AG10803 (cell line): ENCODE measurements around the gene ZFHX3.

Source experiments
- DNase-seq: peaks from one replicate; pipeline ENCODE4 v3.0.0; 2010; ENCODE audit warnings: low read depth
- H3K4me3 ChIP-seq: 2 replicates; pipeline ENCODE4 v1.5.1; 2011; ENCODE audit warnings: mild to moderate bottlenecking, low read length, control low read depth
- TF ChIP-seq, protein P1 (sequence below): conservative IDR thresholded peaks from 2 replicates; pipeline ENCODE4 v1.5.1; 2011; ENCODE audit warnings: mild to moderate bottlenecking, low read length, control low read depth, inconsistent platforms

ZFHX3 gene

GRCh38 chr16:73057291-73058210 lies 9.6 kb upstream of the ZFHX3 start:
- TF ChIP-seq, protein P1, sequence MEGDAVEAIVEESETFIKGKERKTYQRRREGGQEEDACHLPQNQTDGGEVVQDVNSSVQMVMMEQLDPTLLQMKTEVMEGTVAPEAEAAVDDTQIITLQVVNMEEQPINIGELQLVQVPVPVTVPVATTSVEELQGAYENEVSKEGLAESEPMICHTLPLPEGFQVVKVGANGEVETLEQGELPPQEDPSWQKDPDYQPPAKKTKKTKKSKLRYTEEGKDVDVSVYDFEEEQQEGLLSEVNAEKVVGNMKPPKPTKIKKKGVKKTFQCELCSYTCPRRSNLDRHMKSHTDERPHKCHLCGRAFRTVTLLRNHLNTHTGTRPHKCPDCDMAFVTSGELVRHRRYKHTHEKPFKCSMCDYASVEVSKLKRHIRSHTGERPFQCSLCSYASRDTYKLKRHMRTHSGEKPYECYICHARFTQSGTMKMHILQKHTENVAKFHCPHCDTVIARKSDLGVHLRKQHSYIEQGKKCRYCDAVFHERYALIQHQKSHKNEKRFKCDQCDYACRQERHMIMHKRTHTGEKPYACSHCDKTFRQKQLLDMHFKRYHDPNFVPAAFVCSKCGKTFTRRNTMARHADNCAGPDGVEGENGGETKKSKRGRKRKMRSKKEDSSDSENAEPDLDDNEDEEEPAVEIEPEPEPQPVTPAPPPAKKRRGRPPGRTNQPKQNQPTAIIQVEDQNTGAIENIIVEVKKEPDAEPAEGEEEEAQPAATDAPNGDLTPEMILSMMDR: peak; percentile 16; the same call in 1 of the 2 replicates
- DNase-seq: no peak

GRCh38 chr16:73056921-73057290 lies 9.0 kb upstream of the ZFHX3 start:
- H3K4me3 ChIP-seq: peak overlapping the region; percentile 65
- DNase-seq: no peak
- TF ChIP-seq, protein P1: no peak

More at GRCh38 chr16:73057291-73058210, 9.6 kb upstream of the ZFHX3 start:
- H3K4me3 ChIP-seq: peak overlapping the region; percentile 65

DNA sequence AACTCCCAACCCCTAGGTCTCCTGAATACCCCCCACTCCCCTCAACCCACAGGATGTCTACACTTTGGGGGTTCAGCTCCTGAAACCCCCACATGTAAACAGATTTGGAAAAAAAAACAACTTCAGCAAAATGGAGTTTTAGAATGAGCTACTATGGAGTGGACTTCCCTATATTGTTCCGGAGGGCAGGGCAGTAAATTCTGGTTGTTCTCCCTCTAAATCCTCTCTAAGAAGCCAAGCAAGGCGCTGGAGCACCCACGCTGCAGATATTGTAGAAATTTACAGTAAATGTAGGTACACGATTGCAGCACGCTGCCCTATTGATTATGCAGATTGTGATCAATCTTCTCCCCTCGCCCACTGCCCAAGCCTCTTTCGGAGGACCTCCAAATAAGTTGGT lies 8.5 kb upstream of the ZFHX3 start:
- no peak for DNase-seq
- peak overlapping the region; percentile 65 for H3K4me3 ChIP-seq
- TF ChIP-seq, protein P1: no peak

DNA sequence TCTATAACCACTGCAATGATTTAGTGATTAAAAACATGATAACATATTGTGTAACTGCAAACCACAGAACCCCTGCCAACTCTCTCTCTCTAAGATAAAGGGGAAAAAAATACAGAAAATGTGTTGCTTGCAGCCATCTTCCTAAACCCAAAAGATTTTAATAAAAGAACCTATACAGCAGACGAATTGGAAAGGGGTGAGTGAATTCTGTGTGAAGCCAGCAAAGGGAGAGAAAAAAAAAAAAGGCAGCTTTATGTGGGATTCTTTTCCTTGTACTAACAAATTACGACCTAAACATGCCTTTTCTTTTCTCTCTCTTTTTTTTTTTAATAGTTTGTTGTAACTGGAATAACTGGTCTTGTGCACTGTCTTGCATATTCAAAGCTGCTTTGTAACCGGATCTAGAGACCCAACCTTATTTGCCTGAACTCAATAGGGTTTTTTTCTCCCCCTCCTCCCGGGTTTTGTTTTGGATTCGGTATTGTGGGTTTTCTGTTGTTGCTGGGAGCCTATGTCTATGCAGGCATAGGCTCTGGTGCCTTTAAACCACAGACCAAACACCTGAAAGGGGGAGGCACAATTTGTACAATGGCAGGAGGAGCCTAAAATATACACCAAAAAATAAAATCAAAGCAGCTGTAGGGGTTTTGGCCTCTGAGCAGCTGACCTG lies 7.0 kb upstream of the ZFHX3 start:
- DNase-seq: peak; percentile 69
- TF ChIP-seq, protein P1: no peak
- H3K4me3 ChIP-seq: no peak overlapping the region

DNA sequence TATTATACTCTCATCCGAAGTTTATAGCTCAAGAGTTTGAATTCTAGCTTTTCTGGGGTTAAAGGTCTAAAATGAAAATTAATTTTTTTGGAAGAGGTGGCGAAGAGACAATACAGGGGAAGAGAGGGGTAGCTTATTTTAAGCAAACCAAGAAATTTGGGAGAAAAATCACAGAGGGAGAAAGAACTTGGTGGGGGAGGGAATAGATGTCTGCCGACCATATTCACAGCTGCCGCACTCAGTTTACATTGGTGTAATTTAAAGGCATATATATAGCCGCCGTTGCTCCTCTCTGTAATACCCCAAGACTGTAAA lies 6.5 kb upstream of the ZFHX3 start:
- TF ChIP-seq, protein P1: no peak
- DNase-seq: no peak
- no peak overlapping the region for H3K4me3 ChIP-seq

- TF ChIP-seq, protein P1: no peak
- H3K4me3 ChIP-seq: no peak overlapping the region
- no peak for DNase-seq
These were observed 6.2 kb upstream of the ZFHX3 start for GRCh38 chr16:73054125-73054484.
